SU-DHL-6 (cell line): ENCODE measurements around the gene NOD2.

Experiments used
- CTCF ChIP-seq: fragments of 200-600 bp; sonication (generic); IDR thresholded peaks from one replicate; pipeline ENCODE4 v1.5.1; 2017; ENCODE audit warnings: antibody characterized with exemption, mild to moderate bottlenecking, low read length, moderate library complexity; ENCODE audit not compliant: insufficient read depth, poor library complexity, severe bottlenecking
- EZH2phosphoT487 ChIP-seq: fragments of 200-600 bp; sonication (generic), shearing (Covaris generic); conservative IDR thresholded peaks from 2 replicates; pipeline ENCODE4 v1.6.1; 2018; ENCODE audit warnings: mild to moderate bottlenecking, antibody characterized with exemption, low read length, moderate library complexity, mixed read lengths

DNA sequence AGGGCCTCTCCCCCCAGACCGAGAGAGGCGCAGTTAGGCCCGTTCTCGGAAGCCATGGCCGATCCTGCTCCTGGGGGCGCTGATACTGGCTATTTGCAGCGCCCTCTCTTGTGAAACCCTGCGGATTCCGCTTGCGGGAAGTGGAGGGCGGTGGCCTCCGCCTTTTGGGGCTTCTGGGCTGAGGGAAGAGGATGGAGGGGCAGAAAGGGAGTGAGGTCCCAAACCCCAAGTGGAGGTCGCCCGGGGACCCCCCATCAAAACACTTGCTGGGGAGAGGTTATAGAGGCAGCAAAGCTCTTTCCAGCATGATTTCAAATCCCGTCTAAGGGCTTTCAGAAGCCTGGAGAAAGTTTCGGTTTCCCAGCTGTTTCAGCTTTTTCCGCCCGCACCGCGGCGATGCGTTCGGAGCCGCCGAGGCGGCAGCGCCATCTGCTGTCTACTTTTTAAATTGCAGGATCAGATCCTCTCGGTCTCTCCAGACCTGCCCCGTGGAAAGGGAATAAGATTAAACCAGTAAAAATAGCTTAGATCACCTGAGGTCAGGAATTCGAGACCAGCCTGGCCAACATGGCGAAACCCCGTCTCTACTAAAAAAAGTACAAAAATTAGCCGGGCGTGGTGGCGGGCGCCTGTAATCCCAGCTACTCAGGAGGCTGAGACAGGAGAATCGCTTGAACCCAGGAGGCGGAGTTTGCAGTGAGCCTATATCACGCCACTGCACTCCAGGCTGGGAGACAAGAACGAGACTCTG, 28.1 kb upstream of the NOD2 start:
- TF ChIP-seq CTCF (peak; percentile 71), EZH2phosphoT487 (no peak)
